ENCODE data around the gene FGFRL1.

DNA sequence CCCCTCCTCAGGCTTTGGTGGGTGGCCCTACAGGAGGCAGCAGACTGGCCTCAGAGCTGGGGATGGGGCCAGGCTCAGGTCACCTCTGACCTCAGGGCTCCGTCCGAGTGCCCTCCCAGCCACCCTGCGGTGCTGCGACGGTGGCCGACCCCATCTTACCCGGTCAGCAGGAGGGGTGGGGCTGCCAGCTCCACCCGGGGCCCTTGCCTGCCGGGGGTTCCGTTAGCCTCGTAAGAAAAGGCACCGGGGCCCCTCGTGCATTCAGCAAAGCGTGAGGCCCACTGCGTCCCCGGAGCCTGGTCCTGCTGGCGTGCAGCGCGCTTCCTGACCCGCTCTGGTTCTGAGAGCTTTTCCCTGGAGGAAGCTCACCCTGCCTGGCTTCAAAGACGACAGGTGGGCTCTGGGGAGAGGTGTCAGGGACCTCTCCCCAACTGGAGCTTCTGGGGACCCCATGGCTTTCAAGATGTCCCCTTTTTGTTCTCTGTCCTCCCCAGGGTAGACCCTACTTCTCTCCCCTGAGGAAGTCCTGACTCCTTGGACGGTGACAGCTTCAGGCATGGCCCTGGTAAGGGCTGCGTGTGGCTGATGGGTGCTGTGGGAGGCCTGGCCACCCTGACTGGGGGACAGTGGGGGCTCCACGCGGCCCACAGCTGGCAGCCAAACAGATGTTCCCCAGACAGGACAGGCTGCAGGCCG lies 15.9 kb downstream of the FGFRL1 start:
- TF ChIP-seq, protein P1, sequence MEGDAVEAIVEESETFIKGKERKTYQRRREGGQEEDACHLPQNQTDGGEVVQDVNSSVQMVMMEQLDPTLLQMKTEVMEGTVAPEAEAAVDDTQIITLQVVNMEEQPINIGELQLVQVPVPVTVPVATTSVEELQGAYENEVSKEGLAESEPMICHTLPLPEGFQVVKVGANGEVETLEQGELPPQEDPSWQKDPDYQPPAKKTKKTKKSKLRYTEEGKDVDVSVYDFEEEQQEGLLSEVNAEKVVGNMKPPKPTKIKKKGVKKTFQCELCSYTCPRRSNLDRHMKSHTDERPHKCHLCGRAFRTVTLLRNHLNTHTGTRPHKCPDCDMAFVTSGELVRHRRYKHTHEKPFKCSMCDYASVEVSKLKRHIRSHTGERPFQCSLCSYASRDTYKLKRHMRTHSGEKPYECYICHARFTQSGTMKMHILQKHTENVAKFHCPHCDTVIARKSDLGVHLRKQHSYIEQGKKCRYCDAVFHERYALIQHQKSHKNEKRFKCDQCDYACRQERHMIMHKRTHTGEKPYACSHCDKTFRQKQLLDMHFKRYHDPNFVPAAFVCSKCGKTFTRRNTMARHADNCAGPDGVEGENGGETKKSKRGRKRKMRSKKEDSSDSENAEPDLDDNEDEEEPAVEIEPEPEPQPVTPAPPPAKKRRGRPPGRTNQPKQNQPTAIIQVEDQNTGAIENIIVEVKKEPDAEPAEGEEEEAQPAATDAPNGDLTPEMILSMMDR (IDR thresholded peaks at IDR 0.05), result no peak
- no peak for TF ChIP-seq POLR2A (IDR thresholded peaks at IDR 0.05; ENCODE audit: low read length)
- TF ChIP-seq PBX3 (IDR thresholded peaks at IDR 0.05), result no peak
- TF ChIP-seq, protein P2, sequence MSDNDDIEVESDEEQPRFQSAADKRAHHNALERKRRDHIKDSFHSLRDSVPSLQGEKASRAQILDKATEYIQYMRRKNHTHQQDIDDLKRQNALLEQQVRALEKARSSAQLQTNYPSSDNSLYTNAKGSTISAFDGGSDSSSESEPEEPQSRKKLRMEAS (IDR thresholded peaks at IDR 0.05), result no peak
- no peak for TF ChIP-seq JUN (IDR thresholded peaks at IDR 0.05)
- no peak for TF ChIP-seq RAD21 (conservative IDR thresholded peaks at IDR 0.05 in 1 of 2, IDR thresholded peaks at IDR 0.05 in 1 of 2)
- no peak for TF ChIP-seq HOXB13 (CRISPR knock-in tag; IDR thresholded peaks at IDR 0.05; ENCODE audit: low read depth)
- TF ChIP-seq USF2 (IDR thresholded peaks at IDR 0.05), result no peak
- no peak for TF ChIP-seq FOXS1 (CRISPR knock-in tag; IDR thresholded peaks at IDR 0.05)
- no peak for TF ChIP-seq ZC3H11A (IDR thresholded peaks at IDR 0.05)
- TF ChIP-seq CBX8 (IDR thresholded peaks at IDR 0.05), result no peak
- TF ChIP-seq ESRRA (IDR thresholded peaks at IDR 0.05; ENCODE audit: borderline replicate concordance, low read length), result no peak
- no peak for TF ChIP-seq EP300 (IDR thresholded peaks at IDR 0.05)
- no peak for TF ChIP-seq KDM1A (IDR thresholded peaks at IDR 0.05; ENCODE audit: low read depth)
